COLO668 (cell line): ENCODE results near the gene SAFB.
"Not testable (repeated sequence)": the region's sequence is repeated elsewhere in the genome, so short reads cannot be mapped to it uniquely, and the experiment has no call there.

Source experiments
- DNase-seq: peaks from one replicate; lab custom pipeline; 2025; ENCODE audit not compliant: unreplicated experiment; lab: John Stamatoyannopoulos, UW

Gene SAFB

GRCh38 chr19:5682107-5682482 lies 59.2 kb downstream of the SAFB start:
- DNase-seq, result no peak

GRCh38 chr19:5683177-5683886 lies 60.4 kb downstream of the SAFB start:
- DNase-seq, result no peak

- no peak for DNase-seq
Measured at GRCh38 chr19:5684694-5685430, 62.0 kb downstream of the SAFB start.

GRCh38 chr19:5686326-5686646 lies 63.4 kb downstream of the SAFB start:
- DNase-seq, result no peak

GRCh38 chr19:5686647-5687359 lies 63.9 kb downstream of the SAFB start:
- DNase-seq, result peak; percentile 95

- DNase-seq, result no peak
Measured at GRCh38 chr19:5687360-5688198, 64.7 kb downstream of the SAFB start.

GRCh38 chr19:5688262-5688881 lies 65.5 kb downstream of the SAFB start:
- DNase-seq, result not testable (repeated sequence)

- peak; percentile 98 for DNase-seq
Measured at GRCh38 chr19:5690125-5690954, 67.5 kb downstream of the SAFB start, which contains the start of gene RPL36. TSS of gene RPL36 (plus strand) at chr19:5690295. CDS start at chr19:5690508, 213 bp downstream.

- peak; percentile 77 for DNase-seq
Measured at GRCh38 chr19:5690955-5691821, 68.3 kb downstream of the SAFB start.

- DNase-seq, result no peak
Measured at GRCh38 chr19:5691822-5692722, 69.2 kb downstream of the SAFB start.

GRCh38 chr19:5692723-5693194 lies 69.9 kb downstream of the SAFB start:
- DNase-seq, result no peak

GRCh38 chr19:5693195-5694166 lies 70.6 kb downstream of the SAFB start:
- peak; percentile 22 for DNase-seq

GRCh38 chr19:5694167-5694955 lies 71.5 kb downstream of the SAFB start:
- DNase-seq, result no peak

- DNase-seq, result no peak
Measured at GRCh38 chr19:5694956-5695648, 72.2 kb downstream of the SAFB start.

- DNase-seq, result no peak
Measured at GRCh38 chr19:5695649-5696195, 72.8 kb downstream of the SAFB start.
